HG02970 (cell line): Measurements from ENCODE around the gene NXT1.

Source experiments
- ATAC-seq: cut with Tn5 transposase; IDR thresholded peaks from one replicate; pipeline ENCODE4 v1.9.1; 2021; ENCODE audit warnings: mild to moderate bottlenecking, moderate library complexity, moderate number of reproducible peaks; ENCODE audit not compliant: unreplicated experiment, low FRiP score

The NXT1 gene

DNA sequence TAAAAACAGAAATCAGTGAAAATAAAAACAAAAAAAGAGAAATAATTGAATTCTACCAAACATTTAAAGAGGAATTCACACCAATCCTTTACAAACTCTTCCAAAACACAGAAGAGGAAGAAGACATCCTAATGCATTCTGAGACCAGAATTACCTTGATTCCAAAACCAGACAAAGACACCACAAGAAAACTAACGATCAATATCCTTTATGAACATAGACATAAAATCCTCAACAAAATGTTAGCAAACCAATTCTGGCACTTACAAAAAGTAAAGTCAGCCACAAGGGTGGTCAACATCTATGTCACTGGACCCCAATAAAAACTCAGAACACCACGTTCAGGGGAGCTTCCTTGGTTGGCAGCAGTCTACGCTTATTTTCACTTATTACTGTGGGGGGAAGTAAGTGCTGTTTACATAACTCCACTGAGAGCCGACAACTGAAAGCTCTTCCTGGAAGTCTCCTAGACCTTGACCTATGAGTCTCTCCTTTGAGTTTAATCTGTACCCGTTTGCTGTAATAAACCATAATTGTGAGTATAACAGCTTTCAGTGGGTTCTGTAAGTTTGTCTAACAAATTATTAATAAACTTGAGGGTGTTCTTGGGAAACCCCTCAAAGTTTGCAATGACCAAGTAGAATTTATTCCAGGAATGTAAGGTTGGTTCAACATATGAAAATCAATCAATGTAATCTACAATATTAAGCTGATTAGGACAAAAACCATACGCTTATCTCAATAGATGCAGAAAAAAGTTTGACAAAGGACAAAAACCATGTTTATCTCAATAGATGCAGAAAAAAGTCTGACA is 35.9 kb downstream of the NXT1 start:
- ATAC-seq: no peak

DNA sequence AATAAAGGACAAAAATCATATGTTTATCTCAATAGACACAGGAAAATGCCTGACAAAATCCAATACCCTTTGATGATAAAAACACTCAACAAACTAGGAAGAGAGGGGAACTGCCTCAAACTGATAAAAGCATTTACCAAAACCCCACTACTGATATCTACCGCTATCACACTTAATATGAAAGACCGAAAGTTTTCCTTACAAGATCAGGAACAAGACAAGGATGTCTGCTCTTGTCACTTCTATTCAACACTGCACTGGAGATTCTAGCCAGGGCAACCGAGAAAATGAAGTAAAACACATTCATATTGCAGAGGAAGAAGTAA is 36.5 kb downstream of the NXT1 start:
- ATAC-seq: no peak

DNA sequence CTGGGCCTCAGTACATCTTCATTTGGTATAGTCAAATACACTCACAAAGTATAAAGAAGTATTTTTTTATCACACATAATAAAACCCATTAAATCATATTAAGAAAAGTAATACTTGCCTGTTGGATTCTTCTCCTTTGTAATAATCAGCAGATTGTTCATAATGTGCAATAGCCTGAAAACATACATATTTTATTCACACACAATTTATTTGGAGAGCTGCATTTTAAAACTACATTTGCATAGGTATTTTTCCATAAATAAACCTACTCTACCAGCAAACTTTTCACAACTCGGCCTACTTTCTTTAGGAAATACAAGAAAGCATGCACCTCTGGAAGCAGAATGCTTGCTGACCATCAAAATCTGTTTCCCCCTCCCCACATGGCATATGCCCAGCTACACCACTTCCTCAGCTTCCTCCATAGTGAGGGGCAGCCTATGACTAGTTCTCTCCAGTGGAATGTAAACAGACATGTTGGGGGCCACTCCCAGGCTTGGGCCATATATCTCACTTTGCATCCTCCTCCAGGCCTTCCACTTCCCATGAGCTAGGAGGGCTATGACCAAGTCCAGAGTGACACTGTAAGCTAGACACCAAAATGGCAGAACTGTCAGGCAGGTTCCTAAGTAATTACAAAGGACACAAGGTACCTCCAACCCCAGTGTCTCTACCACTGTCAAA is 39.6 kb downstream of the NXT1 start:
- no peak for ATAC-seq

DNA sequence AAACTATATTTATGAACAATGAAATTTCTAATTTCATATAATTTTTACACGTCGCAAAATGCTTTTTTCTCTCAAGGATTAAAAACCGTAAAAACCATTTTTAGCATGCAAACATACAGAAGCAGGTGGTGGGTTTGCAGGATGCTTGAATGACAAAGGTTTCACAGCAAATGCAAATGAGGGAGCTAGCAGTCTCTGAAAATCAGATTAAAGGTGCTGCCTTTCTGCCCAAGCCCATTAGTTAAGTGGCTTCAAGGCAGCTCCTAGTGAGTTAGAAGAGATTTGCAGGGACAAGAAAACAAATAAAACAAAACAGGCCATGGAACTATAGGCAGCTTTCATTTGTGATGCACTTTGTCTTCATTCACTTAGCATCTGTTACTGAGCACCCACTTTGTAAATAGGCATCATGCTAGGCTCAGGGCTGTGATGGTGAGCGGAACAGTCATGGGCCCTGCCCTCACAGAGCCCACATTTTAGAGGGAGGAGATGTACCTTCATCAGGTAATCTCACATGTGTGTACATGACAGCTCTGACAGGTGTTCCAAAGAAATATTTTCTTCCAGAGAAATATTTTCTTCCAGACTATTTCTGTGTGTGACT is 41.2 kb downstream of the NXT1 start:
- no peak for ATAC-seq

DNA sequence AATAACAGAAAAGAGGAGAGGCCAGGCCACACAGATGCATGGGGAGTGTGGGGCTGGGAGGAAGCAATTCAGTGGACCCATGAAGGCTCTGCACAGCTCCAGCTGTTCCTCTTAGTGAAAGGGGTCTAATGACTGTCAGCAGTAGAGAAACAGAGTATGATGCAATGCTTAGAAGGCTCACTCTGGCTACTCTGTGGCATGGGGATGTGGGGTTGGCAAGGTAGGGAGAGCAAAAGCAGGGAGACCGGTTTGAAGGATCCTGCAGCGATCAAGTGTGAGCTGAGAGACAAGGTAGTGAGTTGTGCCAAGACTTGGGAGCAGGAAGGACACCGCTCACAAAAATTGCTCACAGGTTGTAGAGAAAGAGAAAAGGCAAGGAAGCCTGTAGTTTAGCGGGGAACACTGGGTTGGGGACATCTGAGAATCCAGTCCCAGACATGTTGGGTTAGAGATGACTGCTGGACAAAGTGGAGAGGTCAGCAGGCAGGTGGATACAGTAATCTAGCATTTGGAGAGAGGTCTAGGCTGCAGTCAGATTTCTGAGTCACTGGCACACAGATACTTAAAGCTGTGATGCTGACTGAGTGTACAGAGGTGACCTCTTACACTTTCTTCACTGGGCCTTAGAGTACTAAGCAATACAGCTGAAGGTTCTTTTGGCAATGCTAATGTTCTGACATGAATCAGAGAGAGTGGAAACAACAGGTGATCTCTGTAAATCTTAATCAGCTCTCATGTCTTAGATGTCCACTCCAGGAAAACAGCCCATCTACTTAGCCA is 43.6 kb downstream of the NXT1 start:
- no peak for ATAC-seq

DNA sequence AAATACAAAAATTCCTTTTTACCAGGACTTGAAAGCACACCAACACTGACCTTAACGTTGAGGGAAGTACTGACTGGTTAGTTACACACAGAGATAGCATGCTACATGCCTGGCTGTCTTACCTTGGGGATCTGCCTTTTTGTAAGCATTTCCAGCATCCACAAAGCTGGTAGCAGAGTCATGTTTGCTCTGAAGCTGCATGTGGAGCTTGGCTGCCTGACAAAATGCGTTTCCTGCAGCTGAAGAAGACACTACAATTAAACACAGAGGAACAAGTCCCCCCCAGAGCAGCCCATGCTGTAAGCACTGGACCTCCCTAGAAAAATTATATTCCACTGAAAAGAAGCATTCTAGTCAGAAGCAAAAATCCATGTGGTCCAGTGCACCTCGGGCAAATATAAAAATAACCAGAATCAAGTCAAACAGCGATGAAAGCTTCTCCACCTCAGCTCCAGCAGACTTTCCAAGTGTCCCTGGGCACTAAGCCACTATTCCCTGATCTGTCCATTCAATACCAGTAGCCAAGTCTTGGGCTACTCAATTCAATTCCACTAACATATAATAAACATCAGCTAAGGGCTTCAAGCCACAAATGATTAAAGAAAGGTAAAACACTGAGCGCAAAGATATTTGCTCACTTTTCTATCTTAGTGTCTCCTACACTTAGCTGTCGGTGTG is 46.5 kb downstream of the NXT1 start:
- ATAC-seq: no peak

DNA sequence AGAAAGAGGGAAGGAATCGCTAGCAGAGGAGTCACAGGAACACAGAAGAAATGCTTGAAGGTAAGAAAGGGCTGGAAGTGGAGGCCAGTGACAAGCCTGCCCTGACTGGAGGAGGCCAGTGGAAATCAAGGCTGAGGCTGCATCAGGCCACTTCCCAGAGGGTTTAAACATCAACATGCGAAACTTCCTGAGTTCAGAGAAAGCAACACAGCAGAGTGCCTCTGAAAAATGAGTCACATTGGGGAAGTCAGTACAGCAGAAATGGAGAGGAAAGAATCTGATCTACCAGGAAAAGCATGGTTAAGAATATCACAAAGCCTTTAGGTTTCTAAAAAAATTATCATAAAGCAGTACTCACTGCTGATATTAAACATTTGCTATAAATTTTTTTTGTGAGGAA is 47.4 kb downstream of the NXT1 start:
- no peak for ATAC-seq

DNA sequence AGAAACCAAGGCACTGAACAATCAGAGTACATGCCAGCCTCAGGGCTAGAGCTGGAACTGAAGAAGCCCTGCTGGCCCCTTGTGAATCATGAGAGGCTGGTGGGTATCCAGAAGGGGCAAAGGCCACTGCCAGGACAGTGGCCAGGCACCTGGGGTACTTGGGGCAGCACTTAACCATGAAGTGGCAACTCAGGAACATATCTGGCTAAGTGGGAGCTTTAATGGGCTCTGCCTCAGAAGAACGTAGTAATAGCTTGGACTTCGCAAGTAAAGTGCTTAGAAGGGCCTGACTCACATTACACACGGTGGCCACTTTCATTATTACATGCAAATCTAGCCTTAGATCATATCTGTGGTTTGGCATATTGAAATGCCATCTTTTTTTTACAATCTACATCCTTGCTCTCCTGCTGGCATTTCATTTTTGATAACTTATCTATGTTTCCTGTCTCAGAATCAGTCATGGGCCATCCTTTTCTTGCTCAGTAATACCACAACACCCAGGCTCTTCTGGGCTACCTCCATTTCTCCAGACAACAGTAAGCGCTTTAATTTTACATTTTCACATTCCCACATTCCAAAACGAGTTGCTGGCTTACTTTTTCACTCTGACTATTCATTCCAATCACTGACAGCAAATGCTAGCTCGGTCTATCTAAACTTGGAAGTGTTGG is 49.1 kb downstream of the NXT1 start:
- no peak for ATAC-seq

DNA sequence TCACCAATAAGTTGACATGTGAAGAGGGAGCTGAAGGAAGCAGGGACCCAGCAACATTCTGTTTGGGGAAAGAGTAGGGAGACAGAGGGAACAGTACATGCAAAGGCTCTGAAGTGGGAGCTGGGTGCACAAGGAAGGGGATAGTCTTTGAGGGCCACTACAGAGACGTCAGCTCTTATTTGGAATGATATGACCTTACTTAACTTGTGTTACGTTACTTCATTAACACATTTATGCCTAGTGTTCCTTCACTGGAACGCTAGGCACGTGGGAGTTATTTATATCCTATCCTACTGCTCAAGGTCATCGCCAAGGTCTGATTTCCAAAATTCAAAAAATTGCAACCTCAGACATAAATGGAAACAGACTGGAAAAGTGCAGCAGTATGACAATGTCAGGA is 50.5 kb downstream of the NXT1 start:
- ATAC-seq: no peak

DNA sequence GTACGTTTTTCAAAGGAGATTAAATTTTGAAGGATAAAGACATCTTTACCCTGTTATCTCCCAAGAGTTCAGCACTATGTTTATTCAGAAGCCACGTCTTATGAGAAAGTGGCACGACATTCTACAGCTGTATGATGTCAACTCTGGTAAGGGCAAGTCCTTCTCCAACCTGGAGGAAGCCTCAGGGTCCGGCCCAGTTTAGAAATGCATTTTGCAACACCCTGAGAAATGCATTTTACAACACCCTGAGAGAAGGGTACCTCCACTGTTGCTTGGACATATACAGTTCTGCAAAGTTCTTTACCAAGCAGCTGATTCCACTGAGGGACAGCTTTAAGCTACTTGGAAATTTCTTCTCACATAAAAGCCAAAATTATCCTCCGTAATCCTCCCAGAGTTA is 53.2 kb downstream of the NXT1 start:
- ATAC-seq: no peak

DNA sequence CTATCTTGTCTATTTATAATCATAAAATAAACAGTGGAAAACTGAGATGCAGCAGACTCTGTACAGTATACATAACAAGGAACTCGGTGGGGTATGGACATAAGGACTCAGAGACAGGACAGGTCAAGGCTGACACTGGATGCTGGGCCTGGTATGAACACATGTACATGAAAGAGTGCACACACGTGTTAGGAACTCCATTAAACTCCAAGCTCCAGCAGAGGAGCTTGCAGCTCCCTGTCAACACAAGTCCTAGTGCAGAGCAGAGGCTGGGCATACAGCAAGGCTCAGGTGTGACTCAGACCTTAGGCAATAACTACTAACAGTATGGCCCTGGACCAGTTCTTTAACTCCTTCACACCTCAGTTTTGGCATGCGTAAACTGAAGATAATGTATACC is 53.6 kb downstream of the NXT1 start:
- ATAC-seq: no peak
